Neutrophil (primary cell): Measurements from ENCODE around the gene GNA12.

Experiments used
- H3K27ac ChIP-seq: fragments of 200-600 bp; sonication (generic); 2 replicates; pipeline ENCODE4 v1.5.1; 2016; ENCODE audit warnings: mild to moderate bottlenecking, moderate library complexity
- H3K27me3 ChIP-seq: fragments of 200-600 bp; sonication (generic); 2 replicates; pipeline ENCODE4 v1.6.0; 2016; ENCODE audit warnings: mild to moderate bottlenecking
- H3K36me3 ChIP-seq: fragments of 200-600 bp; sonication (generic); 2 replicates; pipeline ENCODE4 v1.5.1; 2017
- H3K4me1 ChIP-seq, 2 experiments: fragments of 200-600 bp in 1 of 2; sonication (generic) in 1 of 2; 1 replicate in 1 of 2; 2 replicates in 1 of 2; pipeline versions ENCODE4 v1.5.1 to v1.6.1; 2013 to 2016; ENCODE audit warnings: low read depth in 1 of 2, low read length in 1 of 2, mild to moderate bottlenecking in 1 of 2, moderate library complexity in 1 of 2; ENCODE audit not compliant: control insufficient read depth in 1 of 2, insufficient read depth in 1 of 2
- H3K4me3 ChIP-seq, 2 experiments: fragments of 200-600 bp in 1 of 2; sonication (generic) in 1 of 2; 1 replicate in 1 of 2; 2 replicates in 1 of 2; pipeline ENCODE4 v1.5.1; 2013 to 2016; ENCODE audit warnings: low read depth in 1 of 2, low read length in 1 of 2, mild to moderate bottlenecking in 1 of 2, moderate library complexity in 1 of 2
- H3K9me3 ChIP-seq: fragments of 200-600 bp; sonication (generic); 2 replicates; pipeline ENCODE4 v1.5.1; 2016
- CTCF ChIP-seq: fragments of 200-600 bp; sonication (generic); IDR thresholded peaks from 2 replicates; pipeline ENCODE4 v1.5.1; 2016; ENCODE audit warnings: antibody characterized with exemption

Gene GNA12

GRCh38 chr7:2807845-2808772, 36.0 kb downstream of the GNA12 start:
- H3K4me1 ChIP-seq: peaks cover 14 to 26% of the 10 kb centered on the region in 2 experiments
- H3K36me3 ChIP-seq: no peaks in the 10 kb centered on the region
- H3K9me3 ChIP-seq: no peaks in the 10 kb centered on the region
- no peaks in the 10 kb centered on the region for H3K27me3 ChIP-seq
- H3K27ac ChIP-seq: no peak overlapping the region
- no peak for TF ChIP-seq CTCF
- H3K4me3 ChIP-seq: no peak overlapping the region

- Histone ChIP-seq H3K27ac (no peak overlapping the region), H3K9me3 (no peaks in the 10 kb centered on the region), H3K4me3 (no peak overlapping the region), H3K4me1 (peaks cover 14 to 27% of the 10 kb centered on the region in 2 experiments), H3K36me3 (no peaks in the 10 kb centered on the region), H3K27me3 (no peaks in the 10 kb centered on the region)
- no peak for TF ChIP-seq CTCF
Observed at GRCh38 chr7:2807460-2807844, 36.7 kb downstream of the GNA12 start.

GRCh38 chr7:2806571-2806970, 37.5 kb downstream of the GNA12 start:
- no peak overlapping the region for H3K27ac ChIP-seq
- no peak for TF ChIP-seq CTCF
- no peaks in the 10 kb centered on the region for H3K27me3 ChIP-seq
- no peak overlapping the region for H3K4me3 ChIP-seq
- H3K4me1 ChIP-seq: peaks cover 12 to 26% of the 10 kb centered on the region in 2 experiments
- no peaks in the 10 kb centered on the region for H3K9me3 ChIP-seq
- no peaks in the 10 kb centered on the region for H3K36me3 ChIP-seq

GRCh38 chr7:2805213-2805944, 38.7 kb downstream of the GNA12 start:
- TF ChIP-seq CTCF: no peak
- Histone ChIP-seq H3K9me3 (no peaks in the 10 kb centered on the region), H3K27ac (no peak overlapping the region), H3K27me3 (no peaks in the 10 kb centered on the region), H3K4me1 (peaks cover 0 to 27% of the 10 kb centered on the region in 2 experiments), H3K4me3 (no peak overlapping the region), H3K36me3 (no peaks in the 10 kb centered on the region)

- no peak for TF ChIP-seq CTCF
- no peak overlapping the region for H3K27ac ChIP-seq
- no peaks in the 10 kb centered on the region for H3K36me3 ChIP-seq
Observed at GRCh38 chr7:2804227-2804763, 39.8 kb downstream of the GNA12 start.

More at GRCh38 chr7:2804227-2804763, 39.8 kb downstream of the GNA12 start:
- Histone ChIP-seq H3K27me3 (no peaks in the 10 kb centered on the region), H3K4me3 (no peak overlapping the region), H3K9me3 (no peaks in the 10 kb centered on the region), H3K4me1 (peaks cover 0 to 27% of the 10 kb centered on the region in 2 experiments)
